BE2C (cell line): ENCODE results near the gene LHFPL4.

Experiments
- DNase-seq: peaks from one replicate; pipeline ENCODE4 v3.0.0-alpha.2; 2020
- H3K27me3 ChIP-seq: fragments of 250-450 bp; sonication (Bioruptor Pico); 2 replicates; pipeline ENCODE4 v1.5.1; 2020; ENCODE audit warnings: mild to moderate bottlenecking
- H3K36me3 ChIP-seq: fragments of 250-450 bp; sonication (Bioruptor Pico); 2 replicates; pipeline ENCODE4 v1.5.1; 2020; ENCODE audit warnings: mild to moderate bottlenecking
- H3K4me1 ChIP-seq: fragments of 250-450 bp; sonication (Bioruptor Pico); 2 replicates; pipeline ENCODE4 v1.5.1; 2020
- H3K4me3 ChIP-seq: 2 replicates; pipeline ENCODE4 v1.5.1; 2011; ENCODE audit warnings: low read depth, low read length
- H3K9me3 ChIP-seq: fragments of 250-450 bp; sonication (Bioruptor Pico); 2 replicates; pipeline ENCODE4 v1.5.1; 2020
- TF ChIP-seq, protein P1 (sequence below): IDR thresholded peaks from 2 replicates; pipeline ENCODE4 v1.5.1; 2012; ENCODE audit warnings: mild to moderate bottlenecking, low read depth, low read length

Gene LHFPL4

DNA sequence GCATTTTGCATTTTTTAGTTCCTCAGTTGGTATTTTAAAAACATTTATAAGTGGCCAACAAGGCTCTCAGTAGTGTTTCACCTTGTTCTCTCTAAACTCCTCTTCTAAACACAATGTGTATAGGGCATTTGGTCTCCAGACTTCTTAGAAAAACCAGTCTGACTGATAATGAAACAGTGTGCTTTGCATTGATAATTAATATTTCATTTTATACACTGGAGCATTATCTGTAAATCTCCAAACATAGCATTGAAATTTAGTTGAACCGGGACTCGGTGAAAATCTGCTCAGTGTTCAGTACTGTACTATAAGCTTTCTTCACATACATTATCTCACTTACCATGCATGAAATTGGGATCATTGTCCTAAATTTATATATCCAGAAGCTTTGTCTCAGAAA lies 102.6 kb downstream of the LHFPL4 start:
- no peaks in the 10 kb centered on the region for H3K4me1 ChIP-seq
- no peaks in the 10 kb centered on the region for H3K9me3 ChIP-seq
- TF ChIP-seq, protein P1, sequence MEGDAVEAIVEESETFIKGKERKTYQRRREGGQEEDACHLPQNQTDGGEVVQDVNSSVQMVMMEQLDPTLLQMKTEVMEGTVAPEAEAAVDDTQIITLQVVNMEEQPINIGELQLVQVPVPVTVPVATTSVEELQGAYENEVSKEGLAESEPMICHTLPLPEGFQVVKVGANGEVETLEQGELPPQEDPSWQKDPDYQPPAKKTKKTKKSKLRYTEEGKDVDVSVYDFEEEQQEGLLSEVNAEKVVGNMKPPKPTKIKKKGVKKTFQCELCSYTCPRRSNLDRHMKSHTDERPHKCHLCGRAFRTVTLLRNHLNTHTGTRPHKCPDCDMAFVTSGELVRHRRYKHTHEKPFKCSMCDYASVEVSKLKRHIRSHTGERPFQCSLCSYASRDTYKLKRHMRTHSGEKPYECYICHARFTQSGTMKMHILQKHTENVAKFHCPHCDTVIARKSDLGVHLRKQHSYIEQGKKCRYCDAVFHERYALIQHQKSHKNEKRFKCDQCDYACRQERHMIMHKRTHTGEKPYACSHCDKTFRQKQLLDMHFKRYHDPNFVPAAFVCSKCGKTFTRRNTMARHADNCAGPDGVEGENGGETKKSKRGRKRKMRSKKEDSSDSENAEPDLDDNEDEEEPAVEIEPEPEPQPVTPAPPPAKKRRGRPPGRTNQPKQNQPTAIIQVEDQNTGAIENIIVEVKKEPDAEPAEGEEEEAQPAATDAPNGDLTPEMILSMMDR: no peak
- peaks cover 65% of the 10 kb centered on the region for H3K36me3 ChIP-seq
- DNase-seq: no peak
- no peaks in the 10 kb centered on the region for H3K27me3 ChIP-seq
- H3K4me3 ChIP-seq: no peak overlapping the region

DNA sequence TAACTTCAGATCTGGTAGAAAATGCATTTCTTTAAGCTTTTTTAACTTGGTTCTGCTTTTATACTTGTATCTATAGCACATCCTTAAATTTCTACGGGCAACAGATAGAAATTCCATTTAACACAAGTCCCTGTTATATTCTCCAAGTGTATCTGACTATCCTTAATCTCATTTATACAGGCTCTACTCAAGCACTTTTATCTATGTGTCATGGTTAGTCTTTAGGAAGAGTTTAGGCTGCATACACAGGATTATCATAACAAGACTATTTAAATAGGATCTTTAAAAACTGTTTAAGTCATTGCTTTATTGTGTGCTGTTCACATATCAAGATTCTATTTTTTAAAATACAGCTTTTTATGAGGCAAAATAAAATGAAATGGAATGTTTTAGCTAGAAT lies 103.5 kb downstream of the LHFPL4 start:
- Histone ChIP-seq H3K27me3 (no peaks in the 10 kb centered on the region), H3K36me3 (peaks cover 63% of the 10 kb centered on the region), H3K4me3 (no peak overlapping the region), H3K9me3 (no peaks in the 10 kb centered on the region), H3K4me1 (no peaks in the 10 kb centered on the region)
- TF ChIP-seq, protein P1: no peak
- DNase-seq: no peak

DNA sequence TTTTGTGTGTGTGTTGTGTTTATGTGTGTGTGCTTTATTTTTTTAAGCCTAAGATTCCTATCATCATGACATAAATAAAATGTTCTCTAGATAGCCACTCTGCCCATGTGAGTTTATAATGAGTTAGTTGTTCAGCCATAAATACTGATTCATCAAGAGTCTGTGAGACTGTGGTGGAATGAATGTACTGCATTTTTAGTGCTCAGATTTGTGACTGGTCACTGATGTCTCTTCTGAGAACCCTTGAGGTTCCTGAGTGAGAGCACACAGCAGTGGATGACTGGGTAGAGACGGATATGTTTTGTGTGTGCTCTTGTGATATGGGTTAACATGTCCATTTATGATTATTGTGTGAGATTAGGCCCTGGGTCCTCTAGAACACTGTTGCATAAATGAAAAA lies 105.0 kb downstream of the LHFPL4 start:
- no peak for DNase-seq
- Histone ChIP-seq H3K4me1 (no peaks in the 10 kb centered on the region), H3K4me3 (no peak overlapping the region), H3K27me3 (no peaks in the 10 kb centered on the region), H3K9me3 (no peaks in the 10 kb centered on the region), H3K36me3 (peaks cover 69% of the 10 kb centered on the region)
- TF ChIP-seq, protein P1: no peak
